Activated CD4-positive, alpha-beta T cell treated with anti-CD3 and anti-CD28 coated beads for 24 hours (primary cell): ENCODE data around the gene ZEB2.

ENCODE experiments used
- DNase-seq, 2 donors: peaks; one replicate each; pipeline ENCODE4 v3.0.0-alpha.2; 2020; ENCODE audit warnings: low read depth in 2 of 2

Gene ZEB2

GRCh38 chr2:144426355-144426754, 93.6 kb downstream of the ZEB2 start:
- DNase-seq = no peak

- no peak for DNase-seq
Observed at GRCh38 chr2:144424559-144425240, 95.2 kb downstream of the ZEB2 start.

- DNase-seq = no peak
Observed at GRCh38 chr2:144421606-144422510, 98.1 kb downstream of the ZEB2 start.

- no peak for DNase-seq
Observed at GRCh38 chr2:144419218-144419617, 100.7 kb downstream of the ZEB2 start.

- no peak for DNase-seq
Observed at GRCh38 chr2:144415386-144415785, 104.5 kb downstream of the ZEB2 start.

- no peak for DNase-seq
Observed at GRCh38 chr2:144414324-144414845, 105.5 kb downstream of the ZEB2 start.

GRCh38 chr2:144412709-144413108, 107.2 kb downstream of the ZEB2 start:
- DNase-seq = no peak

GRCh38 chr2:144411473-144411872, 108.4 kb downstream of the ZEB2 start:
- no peak for DNase-seq

- no peak for DNase-seq
Observed at GRCh38 chr2:144409241-144409640, 110.7 kb downstream of the ZEB2 start.

GRCh38 chr2:144407262-144407661, 112.7 kb downstream of the ZEB2 start:
- no peak for DNase-seq

GRCh38 chr2:144405982-144406788, 113.7 kb downstream of the ZEB2 start:
- no peak for DNase-seq

GRCh38 chr2:144405321-144405720, 114.6 kb downstream of the ZEB2 start:
- DNase-seq = no peak

GRCh38 chr2:144404586-144405314, 115.2 kb downstream of the ZEB2 start:
- DNase-seq = no peak

- DNase-seq = no peak
Observed at GRCh38 chr2:144403933-144404332, 116.0 kb downstream of the ZEB2 start.

- no peak for DNase-seq
Observed at GRCh38 chr2:144402251-144402650, 117.7 kb downstream of the ZEB2 start.

- no peak for DNase-seq
Observed at GRCh38 chr2:144401036-144401435, 118.9 kb downstream of the ZEB2 start.

GRCh38 chr2:144396318-144396717, 123.6 kb downstream of the ZEB2 start:
- no peak for DNase-seq

GRCh38 chr2:144390424-144391020, 129.4 kb downstream of the ZEB2 start:
- DNase-seq = no peak

- DNase-seq = no peak
Observed at GRCh38 chr2:144389930-144390311, 130.0 kb downstream of the ZEB2 start.

GRCh38 chr2:144389151-144389929, 130.6 kb downstream of the ZEB2 start:
- DNase-seq = no peak
